ENCODE measurements around the gene DMAC1.

The DMAC1 gene

GRCh38 chr9:7752481-7752880 lies 47.1 kb downstream of the DMAC1 start:
- H3K23ac ChIP-seq (ENCODE audit: low read depth, low read length, poor library complexity): no peak overlapping the region
- H2AK5ac ChIP-seq (ENCODE audit: low read depth, low read length): no peak overlapping the region
- H2AFZ ChIP-seq (ENCODE audit: low read length): no peak overlapping the region
- H3K14ac ChIP-seq (ENCODE audit: low read length): no peak overlapping the region
- no peak overlapping the region for H2BK5ac ChIP-seq (ENCODE audit: low read length)
- H3K18ac ChIP-seq (ENCODE audit: low read length): no peak overlapping the region
- H2BK120ac ChIP-seq (ENCODE audit: low read depth, low read length): no peak overlapping the region
- no peak for DNase-seq (ENCODE audit: low spot score)
- H2BK12ac ChIP-seq (ENCODE audit: low read length): no peak overlapping the region
- H2BK15ac ChIP-seq (ENCODE audit: low read length): no peak overlapping the region
- H3K4me3 ChIP-seq (ENCODE audit: low read length in 2 of 2): no peak overlapping the region
- H4K91ac ChIP-seq (ENCODE audit: low read depth, low read length, poor library complexity): no peak overlapping the region
- H3K4ac ChIP-seq (ENCODE audit: low read length): no peak overlapping the region
- WGBS, 2 donors (ENCODE audit: extremely low coverage in 2 of 2, insufficient read length in 2 of 2, insufficient replicate concordance in 1 of 2): no CpG with 5 or more reads among the region's 2 CpGs
- peaks cover 1% of the 10 kb centered on the region for H3K79me1 ChIP-seq (ENCODE audit: low read depth, low read length)
- no peaks in the 10 kb centered on the region for H3K9me3 ChIP-seq (replicated peaks in 1 of 2; ENCODE audit: control insufficient read depth in 2 of 2, insufficient read depth in 1 of 2, low read depth in 1 of 2, low read length in 2 of 2)
- no peak overlapping the region for H4K8ac ChIP-seq (ENCODE audit: low read depth, low read length)
- H3K4me2 ChIP-seq (ENCODE audit: insufficient read depth, low read length, poor library complexity, severe bottlenecking): no peak overlapping the region
- H3K9ac ChIP-seq (ENCODE audit: low read depth, low read length, poor library complexity): no peak overlapping the region
- no peaks in the 10 kb centered on the region for H3K27me3 ChIP-seq (ENCODE audit: control insufficient read depth in 3 of 3, insufficient read depth in 3 of 3, low read depth in 1 of 3, low read length in 3 of 3)
- no peaks in the 10 kb centered on the region for H3K4me1 ChIP-seq (ENCODE audit: control insufficient read depth in 2 of 2, insufficient read depth in 1 of 2, low read depth in 1 of 2, low read length in 2 of 2)
- H3K27ac ChIP-seq (replicated peaks; ENCODE audit: low read length): no peak overlapping the region
- H3K36me3 ChIP-seq (replicated peaks in 1 of 2; ENCODE audit: control insufficient read depth in 2 of 2, insufficient read depth in 2 of 2, low read length in 2 of 2): no peaks in the 10 kb centered on the region

Measured in neuronal stem cell (in vitro differentiated cells).